Right forelimb (tissue), 1 donor: Measurements from ENCODE around the gene DLK1.

Source experiments
- DNase-seq: peaks from one replicate; pipeline ENCODE4 v3.0.0-alpha.2; 2018

The DLK1 gene

GRCh38 chr14:100694579-100695422 lies 31.9 kb upstream of the DLK1 start:
- DNase-seq: no peak

GRCh38 chr14:100695423-100695738 lies 31.3 kb upstream of the DLK1 start:
- no peak for DNase-seq

- no peak for DNase-seq
These were observed 30.7 kb upstream of the DLK1 start for GRCh38 chr14:100696008-100696407.

- DNase-seq: no peak
These were observed 30.1 kb upstream of the DLK1 start for GRCh38 chr14:100696590-100696989.

- DNase-seq: no peak
These were observed 28.6 kb upstream of the DLK1 start for GRCh38 chr14:100698066-100698465.

- no peak for DNase-seq
These were observed 27.8 kb upstream of the DLK1 start for GRCh38 chr14:100698666-100699448.

- DNase-seq: no peak
These were observed 25.4 kb upstream of the DLK1 start for GRCh38 chr14:100701314-100701713.

- DNase-seq: no peak
These were observed 24.1 kb upstream of the DLK1 start for GRCh38 chr14:100702590-100702989.

- peak; percentile 76 for DNase-seq
These were observed 23.1 kb upstream of the DLK1 start for GRCh38 chr14:100703386-100704220.

- no peak for DNase-seq
These were observed 20.5 kb upstream of the DLK1 start for GRCh38 chr14:100706200-100706599.

- no peak for DNase-seq
These were observed 19.8 kb upstream of the DLK1 start for GRCh38 chr14:100706860-100707259.

GRCh38 chr14:100708425-100709288 lies 18.0 kb upstream of the DLK1 start:
- DNase-seq: peak; percentile 92

GRCh38 chr14:100709289-100710284 lies 17.1 kb upstream of the DLK1 start:
- peak; percentile 88 for DNase-seq

GRCh38 chr14:100710391-100710790 lies 16.3 kb upstream of the DLK1 start:
- no peak for DNase-seq

- DNase-seq: no peak
These were observed 15.7 kb upstream of the DLK1 start for GRCh38 chr14:100710826-100711462.

- DNase-seq: no peak
These were observed 15.2 kb upstream of the DLK1 start for GRCh38 chr14:100711493-100711892.

- DNase-seq: no peak
These were observed 14.2 kb upstream of the DLK1 start for GRCh38 chr14:100712490-100712889.

GRCh38 chr14:100713705-100714104 lies 13.0 kb upstream of the DLK1 start:
- no peak for DNase-seq

GRCh38 chr14:100714258-100714892 lies 12.3 kb upstream of the DLK1 start:
- DNase-seq: no peak

- DNase-seq: no peak
These were observed 11.4 kb upstream of the DLK1 start for GRCh38 chr14:100715332-100715731.
